ENCODE measurements around the gene TENM4. TPM values are rescaled to one million over a fixed set of nuclear protein-coding genes. Genes with fewer than 3 reads are reported as not detected.

Gene TENM4
- total and polyA plus RNA-seq, 2 of the 8 experiments (the other 6 are each of a cell fraction or from before 2014, with no cell fraction given): 3.5 to 7.2 TPM

- no peak overlapping the region for H4K5ac ChIP-seq (ENCODE audit: insufficient read length, low read depth, low read length)
- DNase-seq (ENCODE audit: low read depth in 1 of 2, low spot score in 2 of 2) (peak in 1 of 2 experiments; percentile 56), FAIRE-seq (peak; percentile 80)
- H2BK12ac ChIP-seq (ENCODE audit: low read depth, low read length): peak overlapping the region; percentile 63; the same call in 1 of the 2 replicates
- peaks cover 0 to 20% (median 13%) of the 10 kb centered on the region in 4 experiments; a peak in 4 of 7 replicates for H3K4me1 ChIP-seq (replicated peaks in 1 of 4; ENCODE audit: control insufficient read depth in 3 of 4, insufficient read depth in 4 of 4, low read length in 3 of 4)
- H3K4ac ChIP-seq (replicated peaks; ENCODE audit: insufficient read length, low read depth, low read length): no peak overlapping the region
- H3K9me3 ChIP-seq (ENCODE audit: insufficient read depth in 2 of 2, low read depth in 1 of 2, low read length in 1 of 2): peaks cover 4% of the 10 kb centered on the region in 2 experiments; a peak in 1 of 4 replicates
- no peak overlapping the region for H3K14ac ChIP-seq (ENCODE audit: insufficient read length)
- H3K79me2 ChIP-seq (ENCODE audit: control insufficient read depth in 1 of 2, insufficient read depth in 2 of 2, low read length in 2 of 2): no peaks in the 10 kb centered on the region
- 0 out of 2 replicates have a peak overlapping the region, but pooled peaks have one; percentile 21 for H3K18ac ChIP-seq (ENCODE audit: extremely low read depth, low read length)
- ChIA-PET POLR2A (ENCODE audit: partially characterized antibody) (no interaction called here), CTCF (ENCODE audit: partially characterized antibody) (interaction anchor here (0.5 to 5.5 kb wide), 9 partner anchors 9 to 276 kb away, joined by 3 to 24 read pairs (median 3); no protein-coding TSS in a partner anchor)
- H2AFZ ChIP-seq (ENCODE audit: low read length): no peak overlapping the region
- H3K4me3 ChIP-seq (ENCODE audit: extremely low read depth in 1 of 4, insufficient read depth in 2 of 4, low read depth in 3 of 4, low read length in 4 of 4): no peak overlapping the region
- peak overlapping the region; percentile 9; the same call in 1 of the 2 replicates for H2BK20ac ChIP-seq (ENCODE audit: low read length)
- peak overlapping the region; percentile 5 for H4K91ac ChIP-seq (replicated peaks; ENCODE audit: insufficient read length, low read length)
- no peaks in the 10 kb centered on the region for H3K36me3 ChIP-seq (ENCODE audit: control insufficient read depth in 2 of 4, insufficient read depth in 4 of 4, low read length in 3 of 4)
- H2BK5ac ChIP-seq (ENCODE audit: low read depth, low read length): peak overlapping the region; percentile 76; the same call in 1 of the 2 replicates
- no peak overlapping the region for H3K27ac ChIP-seq (ENCODE audit: low read depth, low read length)
- no peak overlapping the region for H3K9ac ChIP-seq (replicated peaks in 1 of 4; ENCODE audit: extremely low read depth in 1 of 4, low read depth in 3 of 4, low read length in 3 of 4)
- H3K23ac ChIP-seq (ENCODE audit: insufficient read length): no peak overlapping the region
- H2AK5ac ChIP-seq (ENCODE audit: low read depth, low read length): peak overlapping the region; percentile 44; the same call in 1 of the 2 replicates
- no peaks in the 10 kb centered on the region; the same call in 1 of the 2 replicates for H3K23me2 ChIP-seq (ENCODE audit: low read depth, low read length)
- H3K79me1 ChIP-seq (ENCODE audit: low read depth, low read length): no peaks in the 10 kb centered on the region
- H3K4me2 ChIP-seq (ENCODE audit: insufficient read depth in 1 of 2, low read depth in 2 of 2, low read length in 2 of 2): peak overlapping the region; percentile 23 to 45
- H2BK15ac ChIP-seq (ENCODE audit: low read length): peak overlapping the region; percentile 46; the same call in 1 of the 2 replicates
- H4K20me1 ChIP-seq (replicated peaks in 1 of 2; ENCODE audit: control insufficient read depth in 1 of 2, insufficient read depth in 2 of 2, low read length in 2 of 2): no peaks in the 10 kb centered on the region
- no peaks in the 10 kb centered on the region for H3K27me3 ChIP-seq (replicated peaks in 1 of 4; ENCODE audit: control insufficient read depth in 3 of 4, extremely low read depth in 1 of 4, insufficient read depth in 3 of 4, low read length in 3 of 4)
- 43% methylated on average over 3 of the region's 3 CpGs; no CpG with 5 or more reads in 1 of the 2 experiments for WGBS, 2 experiments (ENCODE audit: extremely low coverage in 1 of 2, insufficient coverage in 1 of 2, insufficient read length in 1 of 2, insufficient replicate concordance in 2 of 2, low coverage in 1 of 2, low lambda C conversion rate in 2 of 2, missing lambda C conversion rate in 1 of 2)
- no peak overlapping the region for H4K8ac ChIP-seq (ENCODE audit: extremely low read depth, insufficient read depth, low read length)
- no peak overlapping the region for H3K56ac ChIP-seq (replicated peaks; ENCODE audit: insufficient read length, low read depth, low read length)
- H2BK120ac ChIP-seq (replicated peaks; ENCODE audit: low read depth, low read length): no peak overlapping the region
- TF ChIP-seq SIRT6 (IDR thresholded peaks at IDR 0.05; ENCODE audit: low read length) (no peak), SP1 (IDR thresholded peaks at IDR 0.05; ENCODE audit: low read depth, low read length) (0 out of 2 replicates have a peak, but pooled peaks have one; percentile 37)
Observed at GRCh38 chr11:79375818-79376550, 64.8 kb downstream of the TENM4 start.
